ENCODE data around the gene PCDHGA11.
"Not testable (repeated sequence)": the region's sequence is repeated elsewhere in the genome, so short reads cannot be mapped to it uniquely, and the experiment has no call there.

- not testable (repeated sequence) for TF ChIP-seq POLR2A (IDR thresholded peaks at IDR 0.05; ENCODE audit: low read depth); POLR2AphosphoS5 (IDR thresholded peaks at IDR 0.05); EP300 (IDR thresholded peaks at IDR 0.05)
- peak; percentile 18 to 49 (median 23) for TF ChIP-seq CTCF (IDR thresholded peaks at IDR 0.05)
Measured at GRCh38 chr5:141407790-141408505, 12.9 kb upstream of the PCDHGA11 start, which contains the start of gene PCDHGB6.
